ENCODE measurements around the gene OR2AG2.
"Not testable (repeated sequence)": the region's sequence is repeated elsewhere in the genome, so short reads cannot be mapped to it uniquely, and the experiment has no call there.

Gene OR2AG2, protein sequence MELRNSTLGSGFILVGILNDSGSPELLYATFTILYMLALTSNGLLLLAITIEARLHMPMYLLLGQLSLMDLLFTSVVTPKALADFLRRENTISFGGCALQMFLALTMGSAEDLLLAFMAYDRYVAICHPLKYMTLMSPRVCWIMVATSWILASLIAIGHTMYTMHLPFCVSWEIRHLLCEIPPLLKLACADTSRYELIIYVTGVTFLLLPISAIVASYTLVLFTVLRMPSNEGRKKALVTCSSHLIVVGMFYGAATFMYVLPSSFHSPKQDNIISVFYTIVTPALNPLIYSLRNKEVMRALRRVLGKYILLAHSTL

DNA sequence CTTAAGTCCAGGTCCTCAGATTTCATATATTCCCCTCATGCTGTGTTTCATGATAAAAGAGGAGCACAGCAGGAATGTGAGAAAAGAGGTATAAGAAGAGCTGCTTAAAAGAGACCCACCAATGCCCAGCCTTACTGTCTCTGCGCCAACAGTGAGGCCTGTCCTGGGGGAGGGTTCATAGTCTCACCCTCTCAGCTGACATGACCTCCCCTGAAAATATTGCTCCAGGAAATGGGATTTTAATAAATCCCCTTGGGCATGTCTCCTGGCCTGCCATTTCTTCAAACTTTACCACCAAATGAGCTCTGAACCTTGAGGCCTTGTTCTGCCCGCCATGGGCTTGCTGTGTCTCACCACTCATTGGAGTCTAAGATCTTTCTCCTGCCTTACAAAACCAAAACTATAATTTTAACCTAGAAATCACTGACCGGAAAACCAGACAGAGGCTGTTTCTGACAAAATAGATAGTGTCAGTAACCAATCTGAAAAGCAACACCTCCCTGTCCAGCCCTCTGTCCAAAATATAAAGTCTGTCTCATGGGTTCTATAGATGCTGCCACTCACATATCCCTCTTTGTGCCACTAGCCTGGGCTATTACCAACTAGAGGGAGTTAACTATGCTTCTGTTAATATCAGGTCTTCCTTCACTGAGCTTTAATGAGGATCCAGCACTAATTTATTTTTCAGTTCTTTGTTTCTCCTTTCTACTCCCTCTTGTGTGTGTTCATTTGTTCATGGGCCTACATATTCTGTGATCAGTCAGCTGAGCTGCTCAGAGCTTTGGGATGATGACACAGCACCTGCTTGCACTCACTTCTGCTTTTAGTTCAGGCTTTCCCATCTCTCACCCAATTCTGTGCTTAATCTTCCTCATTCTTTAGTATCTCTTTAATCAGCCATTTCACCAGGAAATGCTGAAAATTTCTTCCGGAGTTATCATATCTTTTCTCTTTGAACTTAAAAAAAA lies at the start of gene OR2AG2:
Gene OR2AG2, minus strand, starts transcription at position 51 of the 968 bp plus-strand sequence. CDS start 3,019 bp downstream, outside the sequence.
- peak; percentile 53 to 74 for DNase-seq

GRCh38 chr11:6818967-6819366 lies 47.2 kb upstream of the OR2AG2 start:
- DNase-seq, result no peak

DNA sequence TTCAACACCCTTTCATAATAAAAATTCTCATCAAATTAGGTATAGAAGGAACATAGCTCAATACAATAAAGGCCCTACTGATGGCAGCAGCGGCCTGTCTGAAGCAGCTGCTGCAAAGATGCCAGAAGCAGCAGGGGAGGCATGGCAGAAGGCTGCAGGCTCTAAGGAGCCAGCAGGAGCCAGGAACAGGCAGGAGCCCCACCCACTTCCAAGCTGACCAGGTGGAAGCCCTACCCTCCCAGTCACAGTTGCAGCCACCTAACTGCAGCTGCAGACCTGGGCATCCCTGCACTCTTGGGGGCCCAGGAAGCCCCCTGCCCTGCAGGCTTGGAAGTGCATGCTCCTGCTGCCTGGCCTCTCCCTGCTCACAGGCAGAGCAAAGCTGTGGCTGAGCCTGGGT lies 45.9 kb upstream of the OR2AG2 start:
- no peak for DNase-seq

- no peak for DNase-seq
Observed at GRCh38 chr11:6813656-6814055, 41.9 kb upstream of the OR2AG2 start.

GRCh38 chr11:6812390-6813005 lies 40.7 kb upstream of the OR2AG2 start:
- peak; percentile 31 to 32 for DNase-seq

DNA sequence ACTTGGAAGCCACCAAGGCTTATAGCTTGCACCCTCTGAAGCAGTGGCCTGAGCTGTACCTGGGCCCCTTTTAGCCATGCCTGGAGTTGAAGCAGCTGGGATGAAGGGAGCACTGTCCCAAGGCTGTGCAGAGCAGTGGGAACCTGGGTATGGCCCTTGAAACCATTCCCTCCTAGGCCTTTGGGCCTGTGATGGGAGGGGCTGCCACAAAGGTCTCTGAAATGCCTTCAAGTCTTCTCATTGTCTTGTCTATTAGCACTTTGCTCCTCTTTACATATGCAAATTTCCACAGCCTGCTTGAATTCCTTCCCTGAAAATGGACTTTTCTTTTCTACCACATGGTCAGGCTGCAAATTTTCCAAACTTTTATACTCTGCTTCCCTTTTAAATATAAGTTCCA lies 29.3 kb upstream of the OR2AG2 start:
- DNase-seq, result not testable (repeated sequence)

- no peak for DNase-seq
Observed at GRCh38 chr11:6799402-6799801, 27.6 kb upstream of the OR2AG2 start, which contains the start of gene OR6A2. Gene OR6A2 (minus strand): TSS chr11:6799689. CDS start chr11:6795708, 3,981 bp downstream.

DNA sequence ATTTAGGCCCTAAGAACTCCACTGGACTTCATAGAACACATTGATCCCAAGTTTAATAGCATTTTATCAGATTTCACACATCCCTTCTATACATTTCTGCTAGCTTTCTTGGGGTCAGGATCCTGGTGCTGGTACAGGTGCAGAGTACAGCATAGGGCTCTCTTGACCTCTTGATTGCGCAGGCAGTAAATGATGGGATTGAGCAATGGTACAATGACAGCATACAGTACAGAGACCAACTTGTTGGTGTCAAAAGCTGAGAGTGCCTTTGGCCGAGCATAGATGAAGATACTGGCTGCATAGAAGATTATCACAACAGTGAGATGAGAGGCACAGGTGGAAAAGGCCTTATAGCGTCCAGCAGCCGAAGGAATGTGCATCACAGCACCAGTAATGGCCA lies 22.9 kb upstream of the OR2AG2 start:
- no peak for DNase-seq

DNA sequence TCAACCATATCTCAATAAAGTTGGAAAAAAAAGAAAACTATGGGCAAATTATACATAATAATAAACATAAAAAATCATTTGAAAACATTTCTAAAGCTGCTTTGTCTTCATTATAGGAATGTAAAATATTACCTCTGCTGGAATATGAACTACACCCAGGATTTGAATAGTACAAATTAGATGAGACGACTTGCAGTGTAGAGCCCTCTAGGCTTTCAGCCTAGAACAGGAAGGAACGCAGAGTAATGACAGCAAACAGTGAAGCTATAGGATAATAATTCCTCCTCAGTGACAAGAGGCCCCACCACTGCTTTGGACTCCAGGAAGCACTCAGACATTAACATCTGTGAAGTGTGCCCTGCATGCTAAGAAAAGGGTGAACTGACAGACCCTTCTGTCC lies 18.8 kb upstream of the OR2AG2 start:
- no peak for DNase-seq

DNA sequence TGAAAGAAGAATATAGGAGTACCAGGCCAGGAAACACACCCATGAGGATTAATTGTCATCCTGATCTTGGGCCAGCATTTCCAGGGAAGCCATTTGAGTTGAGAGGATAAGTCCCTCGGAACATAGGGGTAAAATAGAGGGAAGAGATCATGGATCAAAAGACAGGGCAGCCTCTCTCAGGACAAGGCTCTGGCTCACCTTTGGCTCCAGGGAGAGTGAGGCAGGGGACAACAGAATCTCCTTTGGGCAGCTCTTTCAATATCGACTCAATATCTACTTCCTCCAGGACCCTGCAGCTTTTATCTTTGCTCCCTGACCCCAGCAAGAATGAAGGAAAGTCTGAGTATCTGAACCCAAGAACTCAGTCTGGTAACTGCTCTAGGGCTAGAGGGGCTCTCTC lies 10.9 kb upstream of the OR2AG2 start, which contains the start of gene OR2AG1:
Gene OR2AG1, plus strand, starts transcription at position 301 of the 400 bp plus-strand sequence. CDS start 2,018 bp downstream, outside the sequence.
- DNase-seq, result no peak

- no peak for DNase-seq
Observed at GRCh38 chr11:6780829-6781228, 9.1 kb upstream of the OR2AG2 start.

DNA sequence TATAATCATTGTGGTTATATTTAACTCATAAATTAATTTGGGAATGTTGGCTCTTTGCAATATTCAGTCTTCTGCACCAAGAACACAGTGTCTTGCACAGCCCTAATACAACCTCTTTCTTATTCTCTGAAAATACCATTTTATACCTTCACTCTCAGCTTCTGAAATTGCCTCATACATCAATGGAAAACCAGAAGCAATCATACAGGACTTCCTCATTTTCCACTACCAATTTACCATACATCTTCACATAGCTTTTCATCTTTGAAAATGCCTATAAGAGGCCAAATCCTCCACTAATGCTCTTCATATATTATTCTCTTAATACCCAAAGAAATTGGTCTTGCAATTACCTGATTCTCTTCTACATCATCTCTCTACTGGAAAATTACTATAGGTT lies 6.7 kb upstream of the OR2AG2 start:
- peak in 1 of 2 experiments; percentile 15 for DNase-seq

DNA sequence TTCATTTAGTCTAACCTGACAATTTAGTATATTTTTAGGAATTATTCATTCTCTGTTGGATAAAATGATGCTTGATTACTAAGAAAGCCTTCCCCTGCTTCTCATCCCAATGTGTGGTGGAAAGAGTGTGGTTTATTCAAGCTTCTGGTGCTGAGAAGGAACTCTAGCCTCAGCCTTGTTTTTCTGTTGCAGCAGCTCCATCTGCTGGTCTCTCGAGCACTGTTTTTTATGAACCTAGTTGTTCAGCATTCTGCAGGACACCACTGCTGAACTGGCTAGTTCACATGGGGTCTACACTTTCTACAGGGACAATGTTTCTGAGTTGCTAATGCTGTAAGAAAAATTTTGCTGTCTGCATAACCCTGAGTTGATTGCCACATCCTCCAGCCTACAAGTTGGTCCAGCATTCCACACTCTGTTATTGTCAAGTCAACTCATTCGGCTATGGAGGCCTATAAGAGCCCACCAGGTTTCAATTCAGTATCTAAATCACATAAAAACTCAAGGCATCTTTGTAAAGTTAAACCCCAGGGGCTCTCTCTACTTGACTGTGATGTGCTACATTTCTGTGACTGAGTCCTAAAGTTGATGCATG lies 14.3 kb downstream of the OR2AG2 start:
- peak; percentile 34 to 36 for DNase-seq

GRCh38 chr11:6755953-6756347 lies 15.8 kb downstream of the OR2AG2 start:
- no peak for DNase-seq

- DNase-seq, result peak; percentile 9 to 17
Observed at GRCh38 chr11:6755303-6755952, 16.3 kb downstream of the OR2AG2 start.

DNA sequence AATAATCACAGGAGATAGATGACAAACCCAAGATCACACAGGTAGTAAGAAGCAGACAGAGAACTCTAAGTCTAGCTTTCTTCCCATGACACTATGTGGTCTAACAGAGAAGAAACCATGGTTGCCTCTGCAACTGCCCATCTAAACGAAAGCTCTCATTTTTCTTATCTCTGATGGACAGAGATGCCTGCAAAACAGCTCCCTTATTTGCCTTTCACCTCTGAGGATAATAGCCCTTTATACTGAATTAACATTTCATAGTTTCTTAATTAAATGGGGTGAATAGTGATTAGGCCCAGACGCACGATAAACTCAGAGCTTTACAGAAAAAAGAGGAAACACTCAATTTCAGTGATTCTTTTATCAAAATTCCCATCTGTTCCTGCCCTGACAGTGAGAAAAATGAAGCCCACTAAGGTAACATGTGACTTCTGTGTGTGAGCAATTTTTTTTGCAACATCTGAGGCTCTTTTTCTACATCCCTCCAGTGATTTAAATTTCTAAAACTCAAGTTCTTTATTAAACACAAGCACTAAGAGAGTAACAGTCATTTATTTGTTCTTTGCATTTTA lies 24.6 kb downstream of the OR2AG2 start:
- DNase-seq, result no peak

DNA sequence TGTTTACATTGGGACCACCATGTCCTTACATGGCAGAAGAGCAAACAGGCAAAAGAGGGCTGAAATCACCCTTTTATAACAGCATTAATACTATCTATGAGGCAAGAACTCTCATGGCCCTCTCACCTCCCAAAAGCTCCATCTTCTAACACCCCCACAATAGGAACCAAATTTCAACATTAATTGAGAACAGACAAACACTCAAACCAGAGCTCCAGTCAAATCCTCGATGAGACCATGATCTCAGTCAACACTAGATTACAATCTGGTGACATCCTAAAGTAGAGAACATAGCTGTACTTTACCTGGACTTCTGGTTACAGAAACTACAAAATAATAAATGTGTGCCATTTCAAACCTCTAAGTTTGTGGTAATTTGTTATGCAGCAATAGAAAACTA lies 25.1 kb downstream of the OR2AG2 start:
- DNase-seq, result no peak

- DNase-seq, result no peak
Observed at GRCh38 chr11:6746086-6746618, 25.6 kb downstream of the OR2AG2 start.

DNA sequence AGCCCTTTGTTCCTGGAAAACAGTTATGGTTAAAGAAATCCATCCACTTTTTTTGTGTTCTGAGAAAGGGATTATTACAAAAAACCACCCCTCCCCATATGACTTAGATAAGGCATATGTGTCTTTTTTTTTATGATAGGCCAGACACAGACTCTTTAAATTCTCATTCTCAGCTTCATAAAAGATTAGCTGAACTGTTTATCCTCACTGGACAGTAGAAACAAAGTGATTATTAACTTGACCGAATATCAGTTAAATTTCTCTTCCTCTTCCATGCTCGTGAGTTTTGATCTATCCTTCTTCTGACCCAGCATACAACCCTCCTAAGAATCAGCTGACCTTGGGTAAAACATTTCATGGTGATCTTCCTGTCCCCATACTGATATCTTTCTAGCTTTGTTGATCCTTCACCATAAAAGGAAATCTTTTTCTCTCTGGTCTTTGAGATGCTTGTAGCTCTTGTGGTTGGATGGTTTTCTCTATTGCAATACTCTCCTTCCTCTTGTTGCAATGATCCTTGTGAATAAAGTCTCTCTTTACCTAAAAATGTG lies 26.2 kb downstream of the OR2AG2 start:
- DNase-seq, result no peak

DNA sequence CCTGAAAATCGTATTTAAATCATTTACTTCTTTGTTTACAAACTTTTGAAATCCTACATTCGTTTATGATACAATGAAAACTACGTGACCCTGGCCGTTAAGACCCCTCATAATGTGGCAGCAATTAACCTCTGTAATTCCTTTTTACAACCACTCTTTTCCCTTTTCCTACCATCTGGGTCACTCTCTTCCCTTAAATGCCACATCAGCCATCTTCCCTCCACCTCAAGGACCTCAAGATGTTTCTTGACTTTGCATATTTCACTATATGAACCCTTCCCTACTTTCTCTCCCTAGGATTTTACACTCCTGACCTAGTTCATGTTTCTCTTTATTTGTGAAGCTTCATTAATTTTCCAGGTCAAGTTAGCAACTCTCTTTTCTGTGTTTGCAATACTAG lies 26.8 kb downstream of the OR2AG2 start:
- no peak for DNase-seq

DNA sequence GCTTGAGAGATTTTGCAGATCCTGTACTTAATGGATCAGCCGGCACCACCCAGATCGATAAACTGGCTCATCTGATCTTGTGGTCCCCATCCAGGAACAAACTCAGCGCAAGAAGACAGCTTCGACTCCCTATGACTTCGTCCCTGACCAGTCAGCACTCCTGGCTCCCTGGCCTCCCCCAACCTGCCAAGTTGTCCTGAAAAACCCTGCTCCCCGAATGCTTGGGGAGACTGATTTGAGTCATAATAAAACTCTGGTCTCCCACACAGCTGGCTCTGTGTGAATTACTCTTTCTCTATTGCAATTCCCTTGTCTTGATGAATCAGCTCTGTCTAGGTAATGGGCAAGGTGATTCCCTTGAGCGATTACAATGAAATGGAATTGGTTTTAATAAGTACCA lies 29.5 kb downstream of the OR2AG2 start:
- no peak for DNase-seq

All from AML-193 (cell line).